Hepatocyte (in vitro differentiated cells): ENCODE measurements around the gene ANKRD12.

ENCODE experiments used
- CTCF ChIP-seq: fragments of 200-600 bp; sonication (generic); IDR thresholded peaks from 2 replicates; pipeline ENCODE4 v1.5.1; 2016; ENCODE audit warnings: antibody characterized with exemption, mild to moderate bottlenecking; ENCODE audit not compliant: poor library complexity
- EZH2 ChIP-seq: fragments of 200-600 bp; sonication (generic); IDR thresholded peaks from 2 replicates; pipeline ENCODE4 v1.6.1; 2016; ENCODE audit warnings: antibody characterized with exemption, mild to moderate bottlenecking, borderline replicate concordance

DNA sequence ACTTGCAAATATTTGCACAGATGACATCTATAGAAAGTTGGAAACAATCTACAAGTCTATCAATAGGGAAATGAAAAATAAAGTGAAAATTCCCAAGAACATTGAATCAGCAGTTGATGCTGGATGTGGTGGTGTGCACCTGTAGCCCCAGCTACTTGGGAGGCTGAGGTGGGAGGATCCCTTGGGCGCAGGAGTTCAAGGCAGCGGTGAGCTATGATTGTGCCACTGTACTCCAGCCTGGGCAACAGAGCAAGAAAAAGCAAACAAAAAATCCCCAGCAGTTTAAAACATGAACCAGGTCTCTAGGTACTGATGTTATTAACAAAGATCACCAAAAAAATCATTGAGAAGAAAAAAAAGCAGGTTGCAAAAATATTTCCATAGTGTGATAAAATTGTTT lies 49.4 kb upstream of the ANKRD12 start:
- TF ChIP-seq CTCF (no peak), EZH2 (no peak)
